ENCODE data around the gene SGSH. TPM values are rescaled to one million over a fixed set of nuclear protein-coding genes. Genes with fewer than 3 reads are reported as not detected.

The SGSH gene
- total RNA-seq, 1 experiment from 2014 or later: 33.4 TPM

- Histone ChIP-seq H3K36me3 (ENCODE audit: insufficient read depth, low read length, poor library complexity, severe bottlenecking) (no peaks in the 10 kb centered on the region), H3K4me1 (ENCODE audit: insufficient read depth, low read length, poor library complexity, severe bottlenecking) (peaks cover 5% of the 10 kb centered on the region), H3K27me3 (replicated peaks; ENCODE audit: insufficient read depth, low read depth, low read length, poor library complexity) (no peaks in the 10 kb centered on the region), H3K9me3 (ENCODE audit: low read depth, low read length, poor library complexity, severe bottlenecking) (no peaks in the 10 kb centered on the region), H3K4me3 (ENCODE audit: low read depth, low read length, poor library complexity, severe bottlenecking) (no peak overlapping the region), H3K27ac (ENCODE audit: low read depth, low read length, poor library complexity, severe bottlenecking) (no peak overlapping the region)
- no peak for TF ChIP-seq CTCF (conservative IDR thresholded peaks at IDR 0.05; ENCODE audit: low read depth, low read length)
- TF ChIP-seq EZH2 (IDR thresholded peaks at IDR 0.05; ENCODE audit: borderline replicate concordance, low read depth, low read length, poor library complexity, severe bottlenecking): no peak
- ChIA-PET CTCF (no interaction called here), POLR2A (ENCODE audit: low non-redundant PET) (no interaction called here)
- intact Hi-C loops (cut with micrococcal nuclease; ENCODE audit: unreplicated experiment): no loop called here
- BruUV-seq (replicated peaks): no TSS peak
- no peak for DNase-seq (ENCODE audit: low spot score)
Measured at GRCh38 chr17:80163336-80163735, 56.8 kb downstream of the SGSH start.

- H3K27me3 ChIP-seq (replicated peaks; ENCODE audit: insufficient read depth, low read depth, low read length, poor library complexity): no peaks in the 10 kb centered on the region
- CTCF ChIA-PET: no interaction called here
- BruUV-seq (replicated peaks): no TSS peak
- H3K4me1 ChIP-seq (ENCODE audit: insufficient read depth, low read length, poor library complexity, severe bottlenecking): peaks cover 5% of the 10 kb centered on the region
- POLR2A ChIA-PET (ENCODE audit: low non-redundant PET): no interaction called here
- no peak for DNase-seq (ENCODE audit: low spot score)
- H3K9me3 ChIP-seq (ENCODE audit: low read depth, low read length, poor library complexity, severe bottlenecking): peaks cover 4% of the 10 kb centered on the region
- no peaks in the 10 kb centered on the region for H3K36me3 ChIP-seq (ENCODE audit: insufficient read depth, low read length, poor library complexity, severe bottlenecking)
- H3K27ac ChIP-seq (ENCODE audit: low read depth, low read length, poor library complexity, severe bottlenecking): no peak overlapping the region
- intact Hi-C loops (cut with micrococcal nuclease; ENCODE audit: unreplicated experiment): no loop called here
- no peak for TF ChIP-seq EZH2 (IDR thresholded peaks at IDR 0.05; ENCODE audit: borderline replicate concordance, low read depth, low read length, poor library complexity, severe bottlenecking)
- no peak for TF ChIP-seq CTCF (conservative IDR thresholded peaks at IDR 0.05; ENCODE audit: low read depth, low read length)
- H3K4me3 ChIP-seq (ENCODE audit: low read depth, low read length, poor library complexity, severe bottlenecking): no peak overlapping the region
Measured at GRCh38 chr17:80160536-80160935, 59.6 kb downstream of the SGSH start.

Other genes with a start within 250 kb of the SGSH start
- 49.1 and 54.7 TPM in 2 replicates for gene TBC1D16, start 184.5 kb downstream of the SGSH start, total RNA-seq (2021)
- gene CCDC40, start 183.7 kb downstream of the SGSH start, total RNA-seq (2021): 3.5 and 6.4 TPM in 2 replicates
- gene GAA, start 118.8 kb downstream of the SGSH start, total RNA-seq (2021): 7.5 and 12.7 TPM in 2 replicates
- 155 and 158 TPM in 2 replicates for gene EIF4A3, start 73.2 kb downstream of the SGSH start, total RNA-seq (2021)
- gene CARD14, start 50.3 kb downstream of the SGSH start, total RNA-seq (2021): 0.09 TPM in 1 of 2 replicates, not detected in the other
- 23.5 and 23.6 TPM in 2 replicates for gene SLC26A11, start 94 bp upstream of the SGSH start, total RNA-seq (2021)
- 78.0 and 102 TPM in 2 replicates for gene RNF213, start 40.5 kb upstream of the SGSH start, total RNA-seq (2021)
- 14.1 and 15.6 TPM in 2 replicates for gene ENDOV, start 194.8 kb upstream of the SGSH start, total RNA-seq (2021)

All from A673 (cell line).